HL-60 (cell line): ENCODE results near the gene PSMD2.
"Not testable (repeated sequence)": the region's sequence is repeated elsewhere in the genome, so short reads cannot be mapped to it uniquely, and the experiment has no call there.

Source experiments
- DNase-seq, 2 experiments: peaks; one replicate each; pipeline ENCODE4 v3.0.0-alpha.2; 2010 to 2020; ENCODE audit warnings: low read depth in 1 of 2, low spot score in 1 of 2
- H3K27ac ChIP-seq: fragments of 250-450 bp; sonication (Bioruptor Pico); replicated peaks from 2 replicates; pipeline ENCODE4 v1.5.1; 2020; ENCODE audit warnings: mild to moderate bottlenecking, moderate library complexity
- H3K27me3 ChIP-seq: fragments of 250-450 bp; sonication (Bioruptor Pico); 2 replicates; pipeline ENCODE4 v1.5.1; 2021; ENCODE audit warnings: mild to moderate bottlenecking, moderate library complexity; ENCODE audit not compliant: insufficient read depth, poor library complexity, severe bottlenecking
- H3K4me3 ChIP-seq: replicated peaks from 2 replicates; pipeline ENCODE4 v1.5.1; 2011; ENCODE audit warnings: mild to moderate bottlenecking, control low read depth, low read length; ENCODE audit not compliant: insufficient read depth
- GABPA ChIP-seq: IDR thresholded peaks from 2 replicates; pipeline ENCODE4 v1.6.1; 2012; ENCODE audit warnings: low read depth
- POLR2AphosphoS5 ChIP-seq: IDR thresholded peaks from 2 replicates; pipeline ENCODE4 v1.6.1; 2012; ENCODE audit warnings: low read depth
- SPI1 ChIP-seq: IDR thresholded peaks from 2 replicates; pipeline ENCODE4 v1.6.1; 2012; ENCODE audit warnings: low read depth, mild to moderate bottlenecking, borderline replicate concordance
- TF ChIP-seq, protein P1 (sequence below): IDR thresholded peaks from 2 replicates; pipeline ENCODE4 v1.6.1; 2012; ENCODE audit warnings: low read depth; ENCODE audit not compliant: insufficient replicate concordance
- TF ChIP-seq, protein P2 (sequence below): IDR thresholded peaks from one replicate; pipeline ENCODE4 v1.5.1; 2011; ENCODE audit warnings: low read length, control low read depth, inconsistent platforms; ENCODE audit not compliant: insufficient read depth

Gene PSMD2

DNA sequence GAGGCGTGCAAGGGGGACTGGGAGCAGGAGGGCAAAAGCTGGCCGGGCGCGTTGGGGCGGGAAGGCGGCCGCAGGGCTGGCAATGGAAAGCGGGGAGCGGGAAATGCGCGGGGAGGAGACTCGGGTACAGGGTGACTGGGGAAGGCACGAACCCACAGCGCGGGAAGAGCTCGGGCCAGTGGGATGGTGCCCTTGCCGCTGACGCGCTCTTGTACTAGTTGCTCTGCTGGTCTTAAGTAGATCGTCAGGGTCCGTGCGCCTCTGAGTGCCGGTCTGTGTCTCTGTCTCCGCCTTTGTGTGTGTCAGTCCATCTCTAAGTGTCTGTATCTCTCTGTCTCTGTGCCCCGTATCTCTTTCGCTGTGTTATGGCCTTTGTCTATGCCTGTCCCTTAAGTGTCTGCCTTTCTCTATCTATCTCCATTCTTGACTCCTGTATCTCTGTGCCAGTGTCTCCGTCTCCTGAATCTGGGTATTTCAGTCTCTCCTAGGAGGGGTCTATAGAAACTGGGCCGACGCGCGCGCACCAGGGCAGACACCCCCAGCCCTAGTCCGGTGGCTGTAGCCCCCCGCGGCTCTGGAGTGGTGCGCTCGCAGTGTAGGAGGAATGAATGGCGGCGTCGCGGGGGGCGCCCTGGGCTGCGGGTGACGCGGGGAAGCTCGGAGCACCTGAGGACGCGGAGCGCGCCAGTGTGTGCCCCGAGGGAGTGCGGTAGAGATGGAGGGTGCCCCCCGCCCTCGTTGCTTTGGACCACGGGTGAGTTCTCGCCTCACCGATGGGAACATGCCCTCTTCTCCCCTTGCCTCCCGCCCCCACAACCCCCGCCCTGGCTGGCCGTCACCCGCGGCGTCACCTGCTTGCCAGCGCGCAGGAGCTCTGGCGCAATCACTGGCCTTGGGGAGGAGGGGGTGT is 36.9 kb upstream of the PSMD2 start:
- DNase-seq: peak in 1 of 2 experiments; percentile 13
- H3K27me3 ChIP-seq: peaks cover 23% of the 10 kb centered on the region

DNA sequence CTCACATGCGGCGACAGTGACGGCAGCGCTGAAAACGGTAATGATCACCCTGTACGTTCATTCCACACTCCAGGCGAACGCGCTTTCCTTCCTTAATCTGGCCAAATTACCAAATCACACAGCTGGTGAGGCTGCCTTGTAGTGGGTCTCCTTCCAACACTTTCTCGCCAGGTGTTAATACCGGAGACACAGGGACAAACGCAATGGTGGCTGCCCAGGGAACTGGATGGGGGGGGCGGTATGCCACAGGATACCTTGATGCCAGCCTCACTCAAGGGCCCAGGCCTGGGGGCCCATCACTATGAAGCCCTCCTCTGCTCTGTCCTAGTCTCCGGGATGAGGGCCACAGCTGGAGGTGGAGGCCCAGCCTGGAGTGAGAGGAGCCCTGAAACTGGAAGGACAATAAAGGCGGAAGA is 36.3 kb upstream of the PSMD2 start:
- Histone ChIP-seq H3K4me3 (no peak overlapping the region), H3K27me3 (peaks cover 23% of the 10 kb centered on the region), H3K27ac (no peak overlapping the region)
- DNase-seq: peak in 1 of 2 experiments; percentile 25
- TF ChIP-seq, protein P1, sequence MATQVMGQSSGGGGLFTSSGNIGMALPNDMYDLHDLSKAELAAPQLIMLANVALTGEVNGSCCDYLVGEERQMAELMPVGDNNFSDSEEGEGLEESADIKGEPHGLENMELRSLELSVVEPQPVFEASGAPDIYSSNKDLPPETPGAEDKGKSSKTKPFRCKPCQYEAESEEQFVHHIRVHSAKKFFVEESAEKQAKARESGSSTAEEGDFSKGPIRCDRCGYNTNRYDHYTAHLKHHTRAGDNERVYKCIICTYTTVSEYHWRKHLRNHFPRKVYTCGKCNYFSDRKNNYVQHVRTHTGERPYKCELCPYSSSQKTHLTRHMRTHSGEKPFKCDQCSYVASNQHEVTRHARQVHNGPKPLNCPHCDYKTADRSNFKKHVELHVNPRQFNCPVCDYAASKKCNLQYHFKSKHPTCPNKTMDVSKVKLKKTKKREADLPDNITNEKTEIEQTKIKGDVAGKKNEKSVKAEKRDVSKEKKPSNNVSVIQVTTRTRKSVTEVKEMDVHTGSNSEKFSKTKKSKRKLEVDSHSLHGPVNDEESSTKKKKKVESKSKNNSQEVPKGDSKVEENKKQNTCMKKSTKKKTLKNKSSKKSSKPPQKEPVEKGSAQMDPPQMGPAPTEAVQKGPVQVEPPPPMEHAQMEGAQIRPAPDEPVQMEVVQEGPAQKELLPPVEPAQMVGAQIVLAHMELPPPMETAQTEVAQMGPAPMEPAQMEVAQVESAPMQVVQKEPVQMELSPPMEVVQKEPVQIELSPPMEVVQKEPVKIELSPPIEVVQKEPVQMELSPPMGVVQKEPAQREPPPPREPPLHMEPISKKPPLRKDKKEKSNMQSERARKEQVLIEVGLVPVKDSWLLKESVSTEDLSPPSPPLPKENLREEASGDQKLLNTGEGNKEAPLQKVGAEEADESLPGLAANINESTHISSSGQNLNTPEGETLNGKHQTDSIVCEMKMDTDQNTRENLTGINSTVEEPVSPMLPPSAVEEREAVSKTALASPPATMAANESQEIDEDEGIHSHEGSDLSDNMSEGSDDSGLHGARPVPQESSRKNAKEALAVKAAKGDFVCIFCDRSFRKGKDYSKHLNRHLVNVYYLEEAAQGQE: no peak
- TF ChIP-seq, protein P2, sequence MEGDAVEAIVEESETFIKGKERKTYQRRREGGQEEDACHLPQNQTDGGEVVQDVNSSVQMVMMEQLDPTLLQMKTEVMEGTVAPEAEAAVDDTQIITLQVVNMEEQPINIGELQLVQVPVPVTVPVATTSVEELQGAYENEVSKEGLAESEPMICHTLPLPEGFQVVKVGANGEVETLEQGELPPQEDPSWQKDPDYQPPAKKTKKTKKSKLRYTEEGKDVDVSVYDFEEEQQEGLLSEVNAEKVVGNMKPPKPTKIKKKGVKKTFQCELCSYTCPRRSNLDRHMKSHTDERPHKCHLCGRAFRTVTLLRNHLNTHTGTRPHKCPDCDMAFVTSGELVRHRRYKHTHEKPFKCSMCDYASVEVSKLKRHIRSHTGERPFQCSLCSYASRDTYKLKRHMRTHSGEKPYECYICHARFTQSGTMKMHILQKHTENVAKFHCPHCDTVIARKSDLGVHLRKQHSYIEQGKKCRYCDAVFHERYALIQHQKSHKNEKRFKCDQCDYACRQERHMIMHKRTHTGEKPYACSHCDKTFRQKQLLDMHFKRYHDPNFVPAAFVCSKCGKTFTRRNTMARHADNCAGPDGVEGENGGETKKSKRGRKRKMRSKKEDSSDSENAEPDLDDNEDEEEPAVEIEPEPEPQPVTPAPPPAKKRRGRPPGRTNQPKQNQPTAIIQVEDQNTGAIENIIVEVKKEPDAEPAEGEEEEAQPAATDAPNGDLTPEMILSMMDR: no peak
- no peak for TF ChIP-seq SPI1
- no peak for TF ChIP-seq POLR2AphosphoS5
- TF ChIP-seq GABPA: no peak

More for the DNA sequence above, 36.9 kb upstream of the PSMD2 start:
- Histone ChIP-seq H3K27ac (no peak overlapping the region), H3K4me3 (peak overlapping the region; percentile 50)
- TF ChIP-seq, protein P1: no peak
- TF ChIP-seq, protein P2: no peak

DNA sequence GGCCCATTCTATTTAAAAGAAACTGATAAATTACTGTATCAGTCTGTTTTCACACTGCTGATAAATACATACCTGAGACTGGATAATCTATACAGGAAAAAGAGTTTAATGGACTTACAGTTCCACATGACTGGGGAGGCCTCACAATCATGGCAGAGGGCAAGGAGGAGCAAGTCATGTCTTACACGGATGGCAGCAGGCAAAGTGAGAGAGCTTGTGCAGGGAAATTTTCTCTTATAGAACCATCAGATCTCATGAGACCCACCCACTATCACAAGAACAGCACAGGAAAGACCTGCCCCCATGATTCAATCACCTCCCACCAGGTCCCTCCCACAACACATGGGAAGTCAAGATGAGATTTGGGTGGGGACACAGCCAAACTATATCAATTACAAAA is 31.8 kb upstream of the PSMD2 start:
- not testable (repeated sequence) for DNase-seq, H3K27ac ChIP-seq, H3K4me3 ChIP-seq, H3K27me3 ChIP-seq

DNA sequence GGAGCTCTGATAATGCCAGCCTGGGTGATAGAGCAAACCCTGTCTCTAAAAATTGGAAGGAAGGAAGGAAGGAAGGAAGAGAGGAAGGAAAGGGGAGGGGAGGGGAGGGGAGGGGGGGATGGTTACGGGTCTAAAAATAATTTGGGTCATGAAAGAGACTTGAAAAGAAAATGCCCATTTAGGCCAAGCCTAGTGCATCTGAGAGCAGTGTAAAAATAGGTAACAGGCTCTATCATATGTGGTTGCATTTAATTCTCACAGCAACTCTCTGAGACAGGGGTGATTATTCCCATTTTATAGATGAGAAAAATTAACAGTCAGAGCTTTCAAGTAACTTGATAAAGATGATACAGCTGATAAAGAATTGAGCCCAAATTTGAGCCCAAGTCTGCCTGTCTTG is 26.8 kb upstream of the PSMD2 start:
- TF ChIP-seq, protein P1: no peak
- TF ChIP-seq GABPA: no peak
- TF ChIP-seq, protein P2: no peak
- Histone ChIP-seq H3K4me3 (no peak overlapping the region), H3K27me3 (peaks cover 17% of the 10 kb centered on the region), H3K27ac (no peak overlapping the region)
- no peak for DNase-seq
